H1 (cell line): Measurements from ENCODE around the gene SLC8A3.

ENCODE experiments used
- CTCF ChIP-seq, 3 experiments: IDR thresholded peaks; 1 replicate in 2 of 3; 2 replicates in 1 of 3; pipeline versions ENCODE4 v1.5.1 to v1.6.1; 2011; ENCODE audit warnings: low read length in 3 of 3, mild to moderate bottlenecking in 3 of 3, inconsistent platforms in 2 of 3, low read depth in 1 of 3, moderate library complexity in 1 of 3; ENCODE audit not compliant: insufficient read depth in 1 of 3; ENCODE audit errors: control extremely low read depth in 1 of 3
- E2F6 ChIP-seq: IDR thresholded peaks from 2 replicates; pipeline ENCODE4 v1.6.1; 2012; ENCODE audit warnings: inconsistent platforms
- KDM1A ChIP-seq: fragments of 200-600, 300-600 bp; sonication (generic); IDR thresholded peaks from 2 replicates; pipeline ENCODE4 v1.7.1; 2016; ENCODE audit warnings: mild to moderate bottlenecking, low read length, borderline replicate concordance
- POLR2AphosphoS5 ChIP-seq: IDR thresholded peaks from 2 replicates; pipeline ENCODE4 v1.6.1; 2011; ENCODE audit warnings: low read depth, low read length
- ZNF274 ChIP-seq: IDR thresholded peaks from 2 replicates; pipeline ENCODE4 v1.7.0; 2012; ENCODE audit warnings: low read length, borderline replicate concordance; ENCODE audit errors: extremely low read depth

GRCh38 chr14:70011098-70011497, 177.7 kb downstream of the SLC8A3 start:
- TF ChIP-seq KDM1A: no peak
- no peak for TF ChIP-seq CTCF (IDR thresholded peaks at IDR 0.05; ENCODE audit: control extremely low read depth in 1 of 3, insufficient read depth in 1 of 3, low read depth in 1 of 3, low read length in 3 of 3)
- TF ChIP-seq E2F6: no peak
- no peak for TF ChIP-seq ZNF274
- no peak for TF ChIP-seq POLR2AphosphoS5
